ENCODE measurements around the gene CLDN9.
A peak's percentile ranks its signal among the peaks of the same experiment; 100 is the strongest.

Gene CLDN9

DNA sequence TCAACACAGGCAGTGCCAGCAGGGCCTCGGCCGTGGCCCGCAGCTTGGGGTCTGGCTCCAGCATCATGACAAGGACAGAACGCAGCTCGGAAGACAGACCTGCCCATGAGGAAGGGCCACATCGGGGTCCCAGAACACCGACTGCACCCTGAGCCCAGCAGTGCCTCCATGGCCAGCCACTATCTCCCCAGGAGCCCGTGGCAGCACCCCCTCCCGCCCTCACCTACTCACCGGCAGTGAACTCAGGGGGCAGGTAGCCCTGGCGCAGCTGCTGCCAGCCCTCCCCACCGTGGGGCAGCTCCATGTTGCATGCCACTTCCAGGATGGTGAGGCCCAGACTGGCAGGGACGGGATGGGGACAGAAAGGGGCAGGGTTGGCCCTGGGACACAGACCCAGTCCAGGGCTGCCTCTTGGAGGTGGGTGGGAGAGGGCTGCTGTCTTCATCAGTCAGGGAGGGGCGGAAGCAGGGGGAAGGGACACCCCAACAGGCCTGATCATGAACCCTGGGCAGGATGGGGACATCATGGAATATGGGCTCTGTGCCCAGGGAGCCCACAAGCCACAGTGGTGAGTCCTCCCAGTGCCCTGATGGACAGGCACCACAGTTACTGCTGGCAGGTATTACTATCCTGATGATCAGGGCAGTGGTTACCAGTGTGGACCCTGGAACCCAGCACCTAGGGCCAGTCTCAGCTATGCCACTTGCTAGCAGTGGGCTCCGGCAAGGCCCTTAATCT lies 38.2 kb upstream of the CLDN9 start:
- no peak for DNase-seq

DNA sequence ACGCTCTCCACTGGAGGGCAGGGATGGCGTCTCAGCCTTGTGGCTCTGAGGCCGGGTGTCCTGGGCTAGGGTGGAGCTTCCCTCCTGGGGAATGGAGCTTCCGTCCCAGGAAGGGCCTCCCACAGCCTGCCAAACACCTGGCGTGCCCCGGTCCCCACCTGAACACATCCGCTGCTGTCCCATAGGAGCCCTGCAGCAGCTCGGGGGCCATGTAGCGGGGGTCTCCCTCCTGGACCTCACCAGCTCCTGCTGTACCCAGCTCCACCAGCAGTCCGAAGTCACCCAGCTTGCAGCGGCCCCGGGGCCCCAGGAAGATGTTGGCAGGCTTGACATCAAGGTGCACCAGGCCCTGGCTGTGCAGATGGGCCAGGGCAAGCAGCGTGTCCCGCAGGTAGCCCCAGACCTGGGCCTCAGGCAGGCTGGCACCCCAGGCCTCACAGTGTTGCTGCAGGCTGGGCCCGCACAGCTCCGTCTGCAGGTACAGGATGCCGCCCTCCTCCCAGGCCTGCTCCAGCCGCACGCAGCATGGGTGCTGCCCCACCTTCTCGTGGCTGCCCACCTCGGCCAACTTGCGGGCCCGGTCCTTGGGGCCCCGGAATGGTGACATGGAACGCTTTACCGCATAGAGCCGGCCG lies 37.4 kb upstream of the CLDN9 start:
- DNase-seq, result no peak

DNA sequence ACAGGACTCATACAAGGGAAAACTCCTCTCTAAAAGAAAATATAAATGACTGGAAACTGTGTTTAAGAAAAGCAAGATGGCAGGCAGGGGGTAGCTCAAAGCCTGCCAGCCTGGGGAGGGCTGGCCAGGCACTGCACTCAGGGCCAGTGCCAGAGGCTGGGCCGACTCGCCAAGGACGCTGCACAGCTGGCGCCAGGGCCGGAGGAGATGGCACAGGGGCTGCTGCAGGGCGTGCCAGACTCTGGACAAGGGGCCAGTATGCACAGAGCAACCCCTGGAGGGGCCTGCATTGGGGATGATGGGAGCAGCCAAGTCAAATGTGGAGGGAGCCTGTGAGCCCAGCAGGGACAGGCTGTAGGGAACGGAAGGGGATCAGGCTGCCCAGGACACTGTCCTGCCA lies 36.5 kb upstream of the CLDN9 start:
- no peak for DNase-seq

- no peak for DNase-seq
These were observed 36.0 kb upstream of the CLDN9 start for GRCh38 chr16:2976673-2977072.

DNA sequence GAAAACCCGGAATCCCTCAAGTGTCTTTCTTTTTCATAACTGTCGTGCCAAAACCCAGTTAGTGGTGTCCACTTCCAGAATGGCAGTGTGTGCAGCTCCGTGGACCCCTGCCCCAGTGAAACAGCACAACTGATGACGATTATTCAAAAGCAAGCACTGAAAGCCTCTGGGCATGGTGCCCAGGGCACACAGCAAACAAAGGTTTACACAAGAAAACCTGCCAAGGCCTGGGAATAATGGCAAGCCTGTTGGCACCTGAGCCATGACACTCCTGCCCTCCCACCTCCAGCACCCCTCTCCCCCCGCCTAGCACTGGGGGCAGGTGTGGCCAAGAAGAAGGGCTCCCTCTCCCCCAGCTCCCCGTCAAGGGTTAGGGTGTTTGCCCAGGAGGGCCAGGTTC lies 35.3 kb upstream of the CLDN9 start:
- no peak for DNase-seq

DNA sequence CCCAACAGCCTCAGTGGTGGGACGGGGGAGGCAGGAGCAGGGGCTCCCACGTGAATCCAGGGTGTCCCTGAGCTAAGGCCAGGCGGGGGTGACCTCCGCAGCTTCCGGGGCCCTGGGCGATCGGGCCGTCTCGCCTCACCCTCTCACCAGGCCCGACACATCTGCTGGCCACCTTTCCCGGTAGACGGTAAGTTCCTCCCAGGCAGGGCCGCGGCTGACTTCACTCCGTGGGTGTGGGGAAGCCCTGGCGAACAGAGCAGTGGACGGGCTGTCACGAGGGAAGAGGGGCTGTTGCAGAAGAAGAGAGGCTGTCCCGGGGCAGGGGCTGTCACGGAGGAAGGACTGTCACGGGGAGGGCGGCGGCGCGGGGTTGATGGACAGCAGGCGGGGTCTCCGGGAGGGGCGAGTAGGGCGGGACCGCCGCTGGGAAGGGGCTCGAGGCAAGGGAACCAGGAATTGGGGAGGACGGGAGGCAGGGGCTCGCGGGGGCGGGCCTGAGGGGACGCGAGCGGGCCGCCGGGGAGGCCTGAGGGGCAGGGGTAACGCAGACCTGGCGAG lies 33.0 kb upstream of the CLDN9 start:
- peak; percentile 59 to 79 for DNase-seq

- peak; percentile 93 to 95 for DNase-seq
These were observed 32.2 kb upstream of the CLDN9 start, which contains the start of gene PKMYT1 for GRCh38 chr16:2980227-2981176. TSS of gene PKMYT1 (minus strand) at chr16:2980446. CDS start at chr16:2979657, 789 bp downstream.

DNA sequence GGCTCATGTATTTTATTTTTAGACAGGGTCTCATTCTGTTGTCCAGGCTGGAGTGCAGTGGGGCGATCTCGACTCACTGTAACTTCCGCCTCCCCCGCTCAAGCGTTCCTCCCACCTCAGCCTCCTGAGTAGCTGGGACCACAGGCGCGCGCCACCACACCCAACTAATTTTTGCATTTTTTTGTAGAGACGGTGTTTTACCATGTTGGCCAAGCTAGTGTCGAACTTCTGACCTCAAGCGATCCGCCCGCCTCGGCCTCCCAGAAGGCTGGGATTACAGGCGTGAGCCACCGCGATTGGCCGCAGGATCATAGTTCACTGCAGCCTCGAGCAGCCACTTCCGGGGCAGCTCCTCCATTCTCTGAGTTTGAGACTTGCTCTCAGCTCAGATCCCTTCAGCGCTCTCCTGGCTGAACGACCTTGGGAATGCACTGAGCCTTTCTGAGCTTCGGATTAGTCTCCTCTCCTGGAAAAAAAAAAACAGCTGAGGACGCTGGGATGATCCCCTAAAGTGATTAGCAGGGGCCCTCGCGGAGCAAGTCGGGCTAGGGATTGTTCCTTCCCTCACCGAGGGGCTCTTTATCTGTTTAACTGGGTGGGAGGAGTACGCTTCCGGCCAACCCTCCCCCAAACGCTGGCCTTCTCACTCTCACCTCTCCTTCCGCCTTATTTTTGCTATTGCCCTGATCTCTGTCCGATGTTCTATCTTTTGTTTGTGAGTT lies 31.4 kb upstream of the CLDN9 start:
- DNase-seq, result no peak

DNA sequence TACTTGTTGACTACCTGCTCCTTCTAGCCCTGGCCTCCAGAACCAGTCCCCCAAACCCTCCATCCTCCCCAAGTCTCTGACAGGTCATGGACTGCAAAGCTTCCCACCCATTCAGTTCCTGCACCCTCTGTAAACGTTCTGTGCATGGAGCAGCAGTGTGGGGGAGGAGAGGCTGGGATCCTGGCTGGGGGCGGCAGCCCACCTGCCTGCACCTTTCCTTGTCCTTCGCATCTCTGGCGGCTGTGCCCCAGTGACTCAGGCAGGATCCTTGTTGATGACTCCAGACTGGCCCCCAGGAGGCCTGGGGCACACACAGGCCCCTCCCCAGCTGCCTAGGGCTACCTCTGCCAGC lies 30.8 kb upstream of the CLDN9 start:
- no peak for DNase-seq

DNA sequence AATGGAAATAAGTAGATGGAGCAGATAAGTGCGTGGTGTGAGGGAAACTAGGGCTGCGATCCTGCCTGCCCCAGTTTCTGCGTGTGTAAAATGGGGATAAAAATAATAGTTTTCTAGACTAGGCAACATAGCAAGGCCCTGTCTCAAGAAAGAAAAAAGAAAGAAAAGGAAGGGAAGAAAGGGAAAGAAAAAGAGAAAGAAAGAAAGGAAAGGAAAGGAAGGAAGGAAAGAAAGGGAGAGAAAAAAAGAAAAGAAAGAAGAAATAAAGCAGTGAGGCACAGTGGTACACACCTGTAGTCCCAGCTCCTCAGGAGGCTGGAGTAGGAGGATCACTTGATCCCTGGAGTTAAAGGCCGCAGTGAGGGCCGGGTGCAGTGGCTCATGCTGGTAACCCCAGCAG lies 30.3 kb upstream of the CLDN9 start:
- no peak for DNase-seq

GRCh38 chr16:2983706-2984136 lies 29.0 kb upstream of the CLDN9 start:
- DNase-seq, result peak; percentile 74 to 78

GRCh38 chr16:2985462-2985861 lies 27.3 kb upstream of the CLDN9 start:
- no peak for DNase-seq

DNA sequence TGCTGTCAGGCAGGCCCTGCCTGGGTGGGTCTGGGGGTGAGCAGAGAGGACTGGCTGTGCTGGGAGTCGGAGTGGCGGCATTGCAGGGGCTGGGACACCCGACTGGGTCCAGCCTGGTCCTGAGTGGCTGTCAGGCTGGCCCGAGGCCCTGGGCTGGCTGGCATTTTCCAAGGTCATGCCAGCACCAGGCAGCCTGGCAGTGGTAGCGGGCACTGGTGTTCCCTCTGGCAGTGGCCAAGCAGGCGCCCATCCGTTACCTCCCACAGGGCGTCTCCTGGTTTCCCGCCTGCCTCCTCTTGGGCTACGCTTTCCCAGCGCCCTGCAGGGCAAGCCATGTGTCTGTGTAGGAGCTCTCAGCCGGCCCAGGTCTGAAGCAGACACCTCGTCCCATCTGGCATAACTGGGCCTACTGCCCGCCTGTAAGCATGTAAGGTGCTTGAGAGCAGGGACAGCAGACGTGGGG lies 26.8 kb upstream of the CLDN9 start:
- DNase-seq, result no peak

- DNase-seq, result no peak
These were observed 26.0 kb upstream of the CLDN9 start for GRCh38 chr16:2986623-2987188.

- no peak for DNase-seq
These were observed 25.4 kb upstream of the CLDN9 start for GRCh38 chr16:2987286-2987685.

GRCh38 chr16:2987833-2988232 lies 24.9 kb upstream of the CLDN9 start:
- DNase-seq, result no peak

GRCh38 chr16:2988590-2989099 lies 24.1 kb upstream of the CLDN9 start:
- no peak for DNase-seq

GRCh38 chr16:2990891-2991290 lies 21.8 kb upstream of the CLDN9 start:
- DNase-seq, result no peak

GRCh38 chr16:2991566-2992261 lies 21.0 kb upstream of the CLDN9 start:
- no peak for DNase-seq

GRCh38 chr16:2992383-2993081 lies 20.2 kb upstream of the CLDN9 start:
- no peak for DNase-seq

All from inflammatory macrophage (primary cell).